HCEC 1CT (cell line): ENCODE measurements around the gene SLC9C2.
"Not testable (repeated sequence)": the region's sequence is repeated elsewhere in the genome, so short reads cannot be mapped to it uniquely, and the experiment has no call there.

ENCODE experiments used
- DNase-seq: peaks from one replicate; pipeline ENCODE4 v3.0.0-alpha.2; 2017

SLC9C2 gene, protein sequence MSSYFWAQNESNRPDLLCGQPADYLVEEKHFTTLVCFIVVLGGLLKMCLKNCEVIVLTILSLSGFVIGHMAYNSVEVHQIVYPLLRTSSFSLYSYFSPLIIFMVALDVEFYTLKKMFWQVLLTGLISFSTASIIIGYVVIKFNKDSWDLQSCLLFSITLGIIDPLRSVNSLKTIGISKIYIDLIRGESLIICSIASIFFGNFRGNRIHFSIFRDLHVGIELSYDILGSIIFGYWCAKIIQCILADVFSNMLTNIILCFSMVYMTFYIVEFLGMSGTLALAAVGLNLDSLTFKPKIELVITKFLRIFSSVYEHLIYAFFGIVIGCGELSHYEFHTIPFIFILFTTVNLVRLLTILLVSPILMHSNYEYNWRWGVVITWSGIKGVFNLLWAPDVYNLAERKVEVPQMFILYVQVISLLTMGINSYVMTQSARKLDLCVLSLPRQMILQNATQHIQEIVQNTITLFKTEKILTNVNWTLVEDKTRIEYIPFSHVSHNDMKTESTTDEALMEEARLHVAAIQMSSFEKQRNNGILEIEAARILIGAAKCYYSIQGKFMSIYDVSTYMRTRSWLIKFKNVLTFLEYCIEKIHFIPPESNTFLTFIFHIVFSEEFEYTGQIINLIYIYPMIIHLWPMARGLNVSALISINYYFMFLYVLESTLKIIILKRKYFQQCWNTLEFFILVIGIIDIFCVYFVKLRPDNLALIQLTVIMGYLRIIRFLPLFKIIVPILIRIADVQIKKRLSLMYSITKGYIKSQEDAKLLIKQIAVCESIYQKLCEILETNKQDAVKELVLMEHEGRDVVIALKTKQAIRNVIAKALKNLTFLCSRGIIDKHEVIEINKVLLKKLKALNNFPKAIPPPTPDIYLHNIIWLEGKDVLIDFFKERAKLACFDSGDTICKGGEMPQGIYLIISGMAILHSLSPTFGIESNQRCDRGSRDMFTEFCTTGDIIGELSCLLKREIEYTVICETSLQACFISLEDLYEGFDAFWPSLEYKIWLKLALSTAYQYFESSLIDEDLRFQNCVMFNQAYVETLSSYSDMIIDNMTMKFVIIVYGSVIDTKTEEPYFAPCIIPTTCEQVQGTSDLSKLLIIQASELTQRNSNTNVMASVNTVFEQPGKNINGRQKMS

DNA sequence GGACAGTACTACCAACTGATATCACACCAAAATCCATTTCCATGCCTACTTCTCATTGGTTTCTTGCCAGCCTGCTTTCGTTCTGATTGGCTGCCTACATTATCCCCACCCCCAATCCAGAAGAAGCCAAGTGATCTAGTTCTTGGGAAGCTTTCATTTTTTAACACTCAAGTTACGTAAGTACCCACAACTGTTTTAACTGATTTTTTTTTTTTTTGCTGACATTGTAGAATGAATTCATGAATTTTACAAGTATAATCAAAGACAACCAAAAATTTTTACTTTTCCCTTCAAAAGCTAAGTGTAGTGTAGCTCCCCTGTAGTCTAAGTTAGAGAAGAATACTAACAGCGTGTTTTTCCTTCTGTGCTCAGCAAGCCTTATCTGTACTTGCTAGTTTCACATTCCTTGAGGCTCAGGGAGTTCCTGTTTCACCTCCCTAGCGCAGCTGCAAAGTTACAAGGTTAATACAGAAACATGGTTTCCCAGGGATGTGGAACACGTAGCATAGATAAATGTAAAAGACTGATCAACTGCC lies at the start of gene SLC9C2:
Gene SLC9C2 (minus strand): TSS at position 17 of the 536 bp plus-strand sequence. CDS start 1,296 bp downstream, outside the sequence.
- DNase-seq, result no peak

DNA sequence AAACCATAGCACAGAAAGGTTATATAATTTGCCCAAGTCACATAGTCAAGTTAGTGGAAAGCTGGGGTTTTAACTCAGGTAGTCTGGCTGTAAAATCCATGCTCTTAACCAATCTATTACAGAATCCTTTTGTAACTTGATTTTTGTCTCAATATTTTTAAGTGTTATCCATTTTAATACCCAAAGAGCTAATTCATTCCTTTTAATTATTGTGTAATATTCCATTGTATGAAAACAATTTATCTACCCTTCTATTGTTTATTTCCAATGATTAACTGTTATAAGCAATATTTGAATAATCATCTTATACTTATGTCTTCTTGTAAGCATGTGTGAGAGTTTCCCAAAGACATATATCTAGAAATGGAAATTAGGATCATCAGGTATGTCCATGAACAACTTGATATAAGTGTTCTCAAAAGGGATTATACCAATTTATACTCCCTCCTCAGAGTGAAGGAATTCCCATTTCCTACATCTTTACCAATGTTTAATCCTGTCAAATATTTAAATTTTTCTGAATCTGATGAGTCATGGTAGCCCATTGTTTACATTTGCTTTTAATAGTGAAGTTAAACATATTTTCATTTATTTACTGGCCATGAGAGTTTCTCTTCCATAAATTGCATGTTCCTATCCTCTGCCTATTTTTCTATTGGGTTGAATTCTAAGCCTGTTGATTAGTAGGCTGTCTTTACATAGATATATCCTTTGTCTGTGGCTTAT lies 46.2 kb upstream of the SLC9C2 start:
- DNase-seq, result no peak

DNA sequence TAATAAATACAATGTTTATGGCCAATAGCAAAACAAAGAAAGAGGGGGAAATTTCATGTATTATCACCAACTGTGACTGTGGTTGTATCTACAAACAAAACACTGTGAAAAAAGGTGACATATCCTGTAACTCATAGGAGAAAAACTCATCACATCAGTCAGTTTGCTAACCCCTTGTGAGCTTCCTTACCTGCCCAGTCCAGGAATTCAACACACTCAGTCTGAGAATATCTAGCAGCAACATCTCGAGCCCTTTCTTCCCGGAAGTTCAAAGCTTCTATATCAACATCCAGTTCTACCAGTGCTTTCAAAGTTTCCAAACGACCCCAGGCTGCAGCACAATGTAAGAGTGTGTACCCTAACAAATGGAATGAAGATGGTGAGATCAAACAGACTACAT lies 43.8 kb upstream of the SLC9C2 start:
- DNase-seq, result no peak

DNA sequence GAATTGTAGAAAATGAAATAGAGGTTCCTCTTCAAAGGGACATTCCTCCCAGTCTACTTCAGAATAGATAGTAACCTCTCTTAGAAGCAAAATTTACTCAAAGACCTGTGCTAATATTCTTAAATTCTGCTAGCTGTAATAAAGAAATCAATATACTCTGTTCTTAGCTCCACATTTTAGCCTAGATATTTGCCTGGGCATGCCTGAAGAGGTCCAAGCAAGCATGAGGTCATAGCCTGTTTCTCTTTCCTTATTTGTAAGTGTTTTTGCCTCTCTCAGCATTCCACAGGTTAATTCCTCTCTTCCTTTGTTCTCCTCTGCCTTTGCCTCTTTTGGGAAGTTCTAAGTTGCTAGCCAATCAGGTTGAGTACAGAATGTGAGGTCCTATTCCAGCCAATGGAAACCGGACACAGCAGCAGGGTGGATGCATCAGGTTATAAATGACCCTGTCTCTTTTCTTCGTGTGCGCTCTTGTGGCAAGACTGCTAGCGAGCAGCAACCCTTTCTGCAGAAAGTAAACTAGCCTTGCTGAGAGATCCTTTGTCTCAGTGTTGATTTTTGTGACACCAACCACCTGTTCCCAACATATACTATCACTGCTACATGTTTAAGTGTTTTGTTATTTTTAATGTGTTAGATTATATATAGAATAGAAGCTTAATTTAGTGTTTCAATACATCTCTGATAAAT lies 39.7 kb upstream of the SLC9C2 start:
- not testable (repeated sequence) for DNase-seq

DNA sequence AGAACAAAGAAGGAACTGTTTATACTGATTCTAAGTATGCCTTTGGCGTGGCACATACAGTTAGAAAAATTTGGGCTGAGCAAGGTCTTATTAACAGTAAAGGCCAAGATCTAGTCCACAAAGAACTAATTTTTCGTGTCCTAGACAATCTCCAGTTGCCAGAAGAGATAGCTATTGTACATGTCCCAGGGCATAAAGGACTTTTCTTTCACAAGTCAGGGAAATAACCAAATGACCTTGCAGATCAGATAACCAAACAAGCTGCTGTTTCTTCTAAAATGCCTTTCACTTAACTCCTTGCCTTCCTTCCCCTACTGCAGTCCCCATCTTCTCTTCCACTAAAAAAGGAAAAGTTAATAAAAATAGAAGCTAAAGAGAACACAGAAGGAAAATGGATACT lies 36.2 kb upstream of the SLC9C2 start:
- DNase-seq, result no peak

DNA sequence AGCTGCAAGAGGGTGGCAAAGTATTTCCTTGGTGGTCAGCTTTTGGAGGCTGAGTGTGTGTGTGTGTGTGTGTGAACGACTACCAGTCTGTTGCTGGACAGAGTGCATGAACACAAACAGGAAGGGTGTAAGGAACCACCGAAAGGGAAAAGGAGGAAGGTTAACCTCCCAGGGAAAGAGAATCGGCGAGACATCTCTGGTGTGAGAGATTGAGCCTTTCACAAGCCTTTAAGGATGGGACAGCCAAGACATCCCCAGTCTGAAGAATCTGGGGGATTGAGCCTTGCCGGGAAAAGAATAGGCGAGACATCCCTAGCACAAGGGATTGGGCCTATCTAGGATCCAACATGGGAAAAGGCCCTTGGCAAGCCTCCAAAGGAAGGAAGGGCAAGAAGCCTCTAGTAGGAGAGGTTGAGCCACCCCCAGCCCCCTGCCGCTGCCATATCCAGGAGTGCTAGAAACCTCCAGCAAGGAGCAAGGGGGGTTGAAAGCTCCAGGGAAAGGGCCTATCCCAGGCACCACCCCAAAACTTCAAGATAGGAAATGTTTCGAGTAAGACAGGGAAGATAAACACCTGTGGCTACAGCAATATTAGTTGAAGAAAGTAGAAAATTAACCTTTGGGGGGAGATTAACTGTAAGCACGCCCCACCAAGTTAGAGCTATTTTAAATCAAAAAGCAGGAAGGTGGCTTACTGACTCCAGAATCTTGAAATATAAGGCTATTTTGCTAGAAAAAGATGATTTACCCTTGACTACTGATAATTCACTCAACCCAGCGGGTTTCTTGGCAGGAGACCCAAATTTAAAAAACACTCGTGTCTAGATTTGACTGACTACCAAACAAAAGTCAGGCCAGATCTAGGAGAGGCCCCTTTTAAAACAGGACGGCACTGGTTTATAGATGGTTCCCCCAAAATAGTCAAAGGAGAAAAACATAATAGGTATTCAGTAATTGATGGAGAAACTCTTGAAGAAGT lies 35.5 kb upstream of the SLC9C2 start:
- no peak for DNase-seq

DNA sequence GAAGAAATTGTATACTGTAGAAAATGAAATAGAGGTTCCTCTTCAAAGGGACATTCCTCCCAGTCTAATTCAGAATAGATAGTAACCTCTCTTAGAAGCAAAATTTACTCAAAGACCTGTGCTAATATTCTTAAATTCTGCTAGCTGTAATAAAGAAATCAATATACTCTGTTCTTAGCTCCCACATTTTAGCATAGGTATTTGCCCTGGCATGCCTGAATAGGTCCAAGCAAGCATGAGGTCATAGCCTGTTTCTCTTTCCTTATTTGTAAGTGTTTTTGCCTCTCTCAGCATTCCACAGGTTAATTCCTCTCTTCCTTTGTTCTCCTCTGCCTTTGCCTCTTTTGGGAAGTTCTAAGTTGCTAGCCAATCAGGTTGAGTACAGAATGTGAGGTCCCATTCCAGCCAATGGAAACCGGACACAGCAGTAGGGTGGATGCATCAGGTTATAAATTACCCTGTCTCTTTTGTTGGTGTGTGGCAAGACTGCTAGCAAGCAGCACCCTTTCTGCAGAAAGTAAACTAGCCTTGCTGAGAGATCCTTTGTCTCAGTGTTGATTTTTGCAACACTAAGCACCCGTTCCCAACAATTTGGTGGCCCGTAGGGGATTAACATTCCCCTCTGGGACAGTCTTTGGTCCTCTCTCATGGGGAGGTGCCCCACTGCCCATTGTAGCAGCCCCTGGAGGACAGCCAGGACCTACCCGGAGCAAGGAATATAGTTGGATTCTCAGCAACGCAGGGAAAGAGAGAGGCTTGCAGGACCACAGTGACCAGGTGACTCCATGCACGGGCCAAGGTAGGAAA lies 34.6 kb upstream of the SLC9C2 start:
- not testable (repeated sequence) for DNase-seq

DNA sequence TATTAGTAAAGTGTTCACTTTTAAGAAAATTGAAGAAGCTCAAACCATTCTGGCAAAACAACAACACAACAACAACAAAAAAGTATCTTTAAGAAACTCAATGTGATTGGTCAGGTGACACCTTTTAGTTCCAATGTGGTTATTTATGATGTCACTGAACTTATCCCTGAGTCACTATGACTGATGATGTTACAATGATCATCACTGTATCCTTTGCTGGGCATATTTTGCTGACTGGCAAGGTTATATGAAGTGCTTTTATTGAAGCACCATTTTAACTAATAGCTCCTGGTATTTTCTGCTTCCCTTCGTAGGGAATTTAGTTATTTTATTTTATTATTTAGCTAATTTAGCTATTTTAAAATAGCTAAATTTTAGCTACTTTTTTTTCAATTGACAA lies 32.2 kb upstream of the SLC9C2 start, which contains the start of gene TEX50:
Gene TEX50 (plus strand): TSS at position 223 of the 400 bp plus-strand sequence. CDS start 184 bp downstream, outside the sequence.
- DNase-seq, result no peak

DNA sequence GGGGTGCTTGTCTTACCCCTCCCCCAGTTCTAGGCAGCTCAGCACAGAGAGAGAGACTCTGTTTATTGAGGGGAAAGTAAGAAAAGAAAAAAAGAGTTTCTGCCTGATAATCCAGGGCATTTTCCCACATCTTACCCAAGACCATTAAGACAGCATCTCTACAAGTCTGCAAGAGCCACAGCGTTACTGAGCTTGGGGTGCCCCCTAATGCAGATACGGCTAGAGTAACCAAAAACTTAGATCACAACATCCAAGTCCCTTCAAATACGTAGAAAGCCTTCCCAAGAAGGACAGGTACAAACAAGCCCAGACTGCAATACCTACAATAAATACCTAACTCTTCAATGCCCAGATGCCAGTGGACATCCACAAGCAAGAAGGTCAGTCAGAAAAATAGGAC lies 26.0 kb upstream of the SLC9C2 start:
- DNase-seq, result no peak

DNA sequence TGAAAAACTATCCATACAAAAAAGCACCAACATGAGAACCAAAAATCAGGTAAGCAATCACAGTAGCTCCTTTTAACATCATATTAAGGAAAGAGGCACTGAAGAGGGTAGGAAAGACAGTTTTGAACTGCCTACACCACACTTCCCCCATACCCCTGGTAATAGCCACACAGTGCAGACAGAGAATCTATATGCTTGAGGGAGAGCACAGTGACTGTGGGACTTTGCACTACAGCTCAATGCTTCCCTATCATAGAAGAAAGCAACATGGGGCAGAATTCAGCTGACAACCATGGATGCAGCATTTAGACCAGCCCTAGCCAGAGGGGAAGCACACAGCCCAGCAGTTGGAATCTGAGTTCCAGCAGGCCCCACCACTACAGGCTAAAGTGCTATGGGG lies 24.4 kb upstream of the SLC9C2 start:
- DNase-seq, result no peak

DNA sequence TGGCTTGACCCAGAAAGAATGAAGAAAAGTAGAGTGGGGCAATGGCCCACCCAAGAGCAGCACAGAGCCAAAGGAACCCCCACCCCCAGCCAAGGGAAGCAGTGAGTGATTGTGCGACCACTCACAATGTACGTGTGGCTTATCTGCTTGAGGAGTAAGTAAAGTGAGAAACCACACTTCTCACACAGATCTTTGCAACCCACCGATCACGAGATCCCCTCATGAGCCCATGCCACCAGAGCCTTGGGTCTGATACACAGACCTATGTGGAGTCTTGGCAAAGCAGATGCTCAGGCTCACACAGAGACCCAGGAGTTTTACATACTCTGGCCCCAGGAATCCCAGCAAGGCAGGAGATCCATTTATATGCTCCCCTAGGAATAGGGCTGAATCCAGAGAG lies 14.0 kb upstream of the SLC9C2 start:
- no peak for DNase-seq

DNA sequence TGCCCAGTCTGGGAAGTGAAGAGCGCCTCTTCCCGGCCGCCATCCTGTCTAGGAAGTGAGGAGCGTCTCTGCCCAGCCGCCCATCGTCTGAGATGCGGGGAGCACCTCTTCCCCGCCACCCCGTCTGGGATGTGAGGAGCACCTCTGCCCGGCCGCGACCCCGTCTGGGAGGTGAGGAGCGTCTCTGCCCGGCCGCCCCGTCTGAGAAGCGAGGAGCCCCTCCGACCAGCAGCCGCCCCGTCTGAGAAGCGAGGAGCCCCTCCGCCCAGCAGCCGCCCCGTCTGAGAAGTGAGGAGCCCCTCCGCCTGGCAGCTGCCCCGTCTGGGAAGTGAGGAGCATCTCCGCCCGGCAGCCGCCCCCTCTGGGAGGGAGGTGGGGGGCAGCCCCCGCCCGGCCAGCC lies 10.2 kb upstream of the SLC9C2 start:
- not testable (repeated sequence) for DNase-seq

DNA sequence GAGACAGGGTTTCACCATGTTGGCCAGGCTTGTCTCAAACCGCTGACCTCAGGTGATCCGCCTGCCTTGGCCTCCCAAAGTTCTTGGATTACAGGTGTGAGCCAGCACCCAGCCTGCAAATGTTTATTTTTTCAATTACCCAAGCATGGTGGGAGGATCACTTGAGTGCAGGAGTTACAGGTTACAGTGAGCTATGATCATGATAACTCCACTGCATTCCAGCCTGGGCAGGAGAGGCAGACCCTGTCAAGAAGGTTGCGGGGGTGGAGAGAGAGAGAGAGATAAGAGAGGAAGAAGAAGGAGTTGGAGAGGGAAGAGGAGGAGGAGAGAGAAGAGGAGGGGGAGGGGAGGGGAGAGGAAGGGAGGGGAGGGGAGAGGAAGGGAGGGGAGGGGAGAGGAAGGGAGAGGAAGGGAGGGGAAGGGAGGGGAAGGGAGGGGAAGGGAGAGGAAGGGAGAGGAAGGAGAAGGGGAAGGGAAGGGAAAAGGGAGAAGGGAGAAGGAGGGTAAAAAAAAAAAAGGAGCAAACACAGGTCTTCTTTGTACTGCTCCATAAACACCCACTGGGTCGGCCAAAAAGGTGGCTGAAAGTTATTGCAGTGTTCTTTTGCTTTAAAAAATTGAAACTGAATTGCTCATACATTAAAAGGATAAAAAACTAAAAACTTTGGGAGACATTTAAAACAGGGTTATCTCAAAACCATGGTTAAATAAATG lies 5.8 kb upstream of the SLC9C2 start:
- no peak for DNase-seq

DNA sequence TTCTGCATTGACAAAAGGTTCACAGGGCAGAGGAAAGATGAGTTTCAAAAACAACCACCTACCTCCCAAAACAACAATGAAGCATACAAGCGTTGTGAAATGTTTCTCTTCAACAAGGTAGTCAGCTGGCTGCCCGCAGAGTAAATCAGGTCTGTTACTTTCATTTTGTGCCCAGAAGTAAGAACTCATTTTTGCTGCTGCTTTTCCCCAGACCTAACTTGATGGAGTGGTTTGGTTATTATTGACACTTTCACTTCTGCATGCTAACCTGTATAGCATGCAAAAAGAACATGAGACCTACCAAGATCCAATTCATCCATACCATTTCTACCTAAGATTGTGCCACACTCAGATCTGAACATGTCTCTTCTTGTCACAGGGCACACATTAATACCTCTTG lies 1.3 kb downstream of the SLC9C2 start:
- DNase-seq, result no peak

DNA sequence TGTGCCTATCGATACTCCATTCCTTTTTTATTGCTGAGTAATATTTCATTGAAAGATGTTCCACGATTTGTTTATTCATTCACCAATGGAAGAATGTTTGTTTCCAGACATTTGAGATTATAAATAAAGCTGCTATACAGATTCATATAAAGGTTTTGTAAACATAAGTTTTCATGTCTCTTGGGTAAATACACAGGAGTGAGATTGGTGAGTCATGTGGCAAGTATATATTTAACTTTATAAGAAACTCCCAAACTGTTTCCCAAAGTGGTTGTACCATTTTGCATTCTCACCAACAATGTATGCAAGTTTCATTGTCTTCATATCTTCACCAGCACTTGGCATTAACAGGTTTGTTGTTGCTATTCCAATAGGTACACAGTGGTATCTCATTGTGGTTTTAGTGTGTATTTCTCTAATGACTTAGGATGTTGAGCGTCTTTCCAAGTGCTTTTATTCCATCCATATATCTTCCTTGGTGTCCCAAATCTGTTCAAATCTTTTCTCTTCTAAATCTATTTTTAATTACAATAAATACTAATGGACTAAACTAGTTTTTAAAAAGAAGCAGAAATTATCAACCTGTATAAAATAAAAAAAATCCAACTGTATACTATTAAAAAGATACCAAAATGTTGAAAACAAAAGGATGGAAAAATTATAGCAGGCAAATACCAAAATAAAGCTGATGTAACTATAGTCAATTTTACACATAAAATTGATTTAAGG lies 6.6 kb downstream of the SLC9C2 start:
- DNase-seq, result no peak

DNA sequence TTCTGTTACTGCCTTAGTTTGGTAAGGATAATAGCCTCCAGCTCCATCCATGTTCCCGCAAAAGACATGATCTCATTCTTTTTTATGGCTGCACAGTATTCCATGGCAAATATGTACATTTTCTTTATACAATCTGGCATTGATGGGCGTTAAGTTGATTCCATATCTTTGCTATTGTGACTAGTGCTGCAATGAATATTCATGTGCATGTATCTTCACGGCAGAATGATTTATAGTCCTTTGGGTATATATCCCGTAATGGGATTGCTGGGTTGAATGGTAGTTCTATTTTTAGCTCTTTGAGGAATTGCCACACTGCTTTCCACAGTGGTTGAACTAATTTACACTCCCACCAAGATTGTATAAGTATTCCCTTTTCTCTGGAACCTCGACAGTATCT lies 11.7 kb downstream of the SLC9C2 start:
- not testable (repeated sequence) for DNase-seq

DNA sequence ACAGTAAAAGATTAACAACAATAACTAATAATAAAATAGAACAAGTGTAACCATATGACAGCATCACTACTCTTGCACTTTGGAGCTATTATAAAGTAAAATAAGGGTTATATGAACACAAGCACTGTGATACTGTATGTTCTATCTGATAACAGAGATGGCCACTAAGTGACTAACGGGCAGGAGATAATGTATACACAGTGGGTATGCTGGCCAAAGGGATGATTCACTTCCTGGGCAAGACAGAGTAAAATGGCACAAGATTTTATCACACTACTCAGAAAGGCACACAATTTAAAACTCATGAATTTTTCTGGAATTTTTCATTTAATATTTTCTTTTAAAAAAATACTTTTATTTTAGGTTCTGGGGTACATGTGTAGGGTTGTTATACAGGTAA lies 12.3 kb downstream of the SLC9C2 start:
- DNase-seq, result no peak
